CD4-positive, alpha-beta T cell treated with Interleukin-12 subunit alpha and Interleukin-12 subunit beta, for 1 hour (primary cell): Measurements from ENCODE around the gene MAMDC2.
"Not testable (repeated sequence)": the region's sequence is repeated elsewhere in the genome, so short reads cannot be mapped to it uniquely, and the experiment has no call there.

Experiments used
- DNase-seq: peaks from one replicate; pipeline ENCODE4 v3.0.0-alpha.2; 2020

MAMDC2 gene

GRCh38 chr9:70038171-70038621 lies 5.5 kb upstream of the MAMDC2 start:
- DNase-seq, result not testable (repeated sequence)

- no peak for DNase-seq
Observed at GRCh38 chr9:70040376-70040903, 3.2 kb upstream of the MAMDC2 start.

- no peak for DNase-seq
Observed at GRCh38 chr9:70042461-70043215, 1.0 kb upstream of the MAMDC2 start.

- DNase-seq, result no peak
Observed at GRCh38 chr9:70043285-70043684, 363 bp upstream of the MAMDC2 start.

- DNase-seq, result no peak
Observed at GRCh38 chr9:70044490-70045307, 1.1 kb downstream of the MAMDC2 start.

GRCh38 chr9:70045452-70045851 lies 1.8 kb downstream of the MAMDC2 start:
- no peak for DNase-seq

- no peak for DNase-seq
Observed at GRCh38 chr9:70046274-70047070, 2.8 kb downstream of the MAMDC2 start.

- no peak for DNase-seq
Observed at GRCh38 chr9:70049236-70049635, 5.6 kb downstream of the MAMDC2 start.

- DNase-seq, result no peak
Observed at GRCh38 chr9:70049672-70050271, 6.1 kb downstream of the MAMDC2 start.

- DNase-seq, result no peak
Observed at GRCh38 chr9:70052768-70053167, 9.1 kb downstream of the MAMDC2 start.

- no peak for DNase-seq
Observed at GRCh38 chr9:70053864-70054263, 10.2 kb downstream of the MAMDC2 start.

GRCh38 chr9:70054521-70054920 lies 10.9 kb downstream of the MAMDC2 start:
- DNase-seq, result no peak

GRCh38 chr9:70055406-70056210 lies 12.0 kb downstream of the MAMDC2 start:
- no peak for DNase-seq

GRCh38 chr9:70056211-70056944 lies 12.7 kb downstream of the MAMDC2 start:
- no peak for DNase-seq

- no peak for DNase-seq
Observed at GRCh38 chr9:70058569-70059116, 15.0 kb downstream of the MAMDC2 start.

- no peak for DNase-seq
Observed at GRCh38 chr9:70060148-70060882, 16.7 kb downstream of the MAMDC2 start.

- DNase-seq, result no peak
Observed at GRCh38 chr9:70060883-70061507, 17.3 kb downstream of the MAMDC2 start.

GRCh38 chr9:70061776-70062175 lies 18.1 kb downstream of the MAMDC2 start:
- DNase-seq, result no peak

GRCh38 chr9:70064496-70064895 lies 20.8 kb downstream of the MAMDC2 start:
- DNase-seq, result no peak
